Activated effector memory CD4-positive, alpha-beta T cell treated with Interleukin-2 at 50 U/mL for 16 hours (primary cell): Measurements from ENCODE around the gene SMTN.

Experiments
- DNase-seq: peaks from one replicate; pipeline ENCODE4 v3.0.0-alpha.2; 2020

The SMTN gene

GRCh38 chr22:31133911-31134310 is 52.8 kb downstream of the SMTN start:
- DNase-seq, result no peak

DNA sequence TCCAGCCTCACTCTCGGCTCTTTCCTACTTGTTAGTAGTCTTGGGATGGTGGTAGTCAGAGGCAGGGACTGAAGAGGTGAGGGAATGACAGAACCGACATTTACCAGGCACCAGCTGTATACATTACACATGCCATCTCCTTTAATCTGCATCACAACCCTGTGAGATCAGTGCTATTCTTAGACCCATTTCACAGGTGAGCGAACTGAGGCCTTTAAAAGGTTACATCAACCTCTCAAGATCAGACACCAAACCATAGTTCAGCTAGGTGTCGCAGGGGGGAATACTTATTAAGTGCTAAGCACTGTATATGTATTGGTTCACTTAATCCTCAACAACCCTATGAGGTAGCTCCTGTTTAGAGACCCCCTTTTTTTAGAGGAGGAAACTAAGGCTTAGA is 53.6 kb downstream of the SMTN start:
- DNase-seq, result no peak

- DNase-seq, result no peak
Measured at GRCh38 chr22:31135706-31136105, 54.6 kb downstream of the SMTN start.

GRCh38 chr22:31136155-31136554 is 55.0 kb downstream of the SMTN start:
- DNase-seq, result no peak

DNA sequence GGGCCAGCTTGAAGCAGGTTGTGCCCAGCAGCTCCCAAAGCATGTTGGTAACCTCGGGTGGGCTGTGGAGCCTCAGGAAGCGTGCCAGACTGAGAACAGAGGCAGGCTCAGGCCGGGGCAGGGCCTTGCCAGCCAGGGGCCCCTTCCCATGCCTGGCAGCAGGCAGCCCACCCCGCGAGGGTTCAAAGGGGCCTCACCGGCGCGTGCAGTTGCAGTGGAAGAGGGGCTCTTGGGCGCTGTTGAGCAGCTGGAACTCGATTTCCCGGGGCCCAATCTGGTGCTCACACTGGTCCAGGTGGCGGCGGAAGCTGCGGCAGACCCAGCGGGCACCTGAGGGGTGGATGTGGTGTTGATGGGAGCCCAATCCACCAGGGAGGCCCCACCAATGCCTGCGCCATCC is 55.6 kb downstream of the SMTN start:
- no peak for DNase-seq

DNA sequence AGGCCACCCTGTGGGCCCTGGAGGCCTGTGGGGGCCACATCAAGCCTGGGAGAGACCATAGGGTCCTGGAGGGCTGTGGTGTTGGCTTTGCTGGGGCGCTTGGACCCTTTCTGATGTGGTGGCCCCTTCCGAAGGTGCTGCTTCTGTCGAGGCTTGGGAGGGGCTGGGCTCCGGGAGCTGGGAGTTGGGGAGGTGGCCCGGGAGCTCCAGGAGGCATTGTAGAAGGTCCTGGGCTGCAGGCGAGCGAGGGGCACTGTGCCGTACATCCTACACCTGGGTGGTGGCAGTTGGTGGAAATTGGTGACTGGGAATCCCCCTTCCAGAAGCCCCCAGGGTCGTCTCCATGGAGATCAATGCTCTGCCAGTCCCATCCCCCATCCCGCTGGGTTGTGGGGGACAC is 56.6 kb downstream of the SMTN start:
- DNase-seq, result no peak

DNA sequence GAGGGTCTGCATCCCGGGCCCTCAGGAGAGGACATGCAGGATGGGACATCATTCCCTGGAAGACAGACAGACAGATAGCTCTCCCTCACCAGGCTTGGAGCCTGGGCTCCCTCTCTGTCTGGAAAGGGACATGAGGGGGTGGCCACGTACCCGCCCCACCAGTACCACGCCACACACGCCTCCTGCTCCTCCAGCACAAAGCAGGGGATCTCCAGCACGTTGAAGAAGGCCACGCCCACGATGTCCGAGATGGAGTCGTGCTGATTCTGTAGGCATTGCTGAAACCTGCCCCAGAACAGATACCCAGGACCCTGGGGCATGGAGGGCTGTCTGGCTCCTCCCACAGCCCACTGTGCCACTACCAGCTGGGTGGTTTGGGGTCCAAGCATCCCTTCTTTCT is 57.0 kb downstream of the SMTN start:
- no peak for DNase-seq

- DNase-seq, result no peak
Measured at GRCh38 chr22:31139066-31139465, 57.9 kb downstream of the SMTN start.

- DNase-seq, result no peak
Measured at GRCh38 chr22:31139866-31140716, 59.0 kb downstream of the SMTN start, which contains the start of gene PLA2G3. TSS of gene PLA2G3 (minus strand) at chr22:31140508. CDS start at chr22:31140354, 154 bp downstream.

DNA sequence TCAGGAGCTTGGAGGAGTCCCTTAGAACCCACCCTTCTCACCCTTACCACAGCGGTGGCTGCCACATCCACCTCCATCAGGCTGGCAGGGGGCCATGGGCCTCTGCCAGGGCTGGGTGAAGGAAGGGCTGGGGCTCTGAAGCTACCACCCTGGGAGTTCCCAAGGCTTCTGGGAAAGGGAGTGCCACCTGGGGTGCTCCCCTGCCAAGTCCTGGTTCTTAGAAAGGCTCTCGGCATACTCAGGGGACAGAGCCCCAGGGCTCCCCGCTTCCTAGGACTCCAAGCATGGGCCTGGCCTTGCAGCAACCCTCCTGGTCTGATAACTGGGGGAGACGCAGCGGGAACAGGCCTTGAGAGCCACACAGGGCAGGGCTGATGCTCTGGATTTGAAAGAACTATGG is 59.6 kb downstream of the SMTN start:
- no peak for DNase-seq

DNA sequence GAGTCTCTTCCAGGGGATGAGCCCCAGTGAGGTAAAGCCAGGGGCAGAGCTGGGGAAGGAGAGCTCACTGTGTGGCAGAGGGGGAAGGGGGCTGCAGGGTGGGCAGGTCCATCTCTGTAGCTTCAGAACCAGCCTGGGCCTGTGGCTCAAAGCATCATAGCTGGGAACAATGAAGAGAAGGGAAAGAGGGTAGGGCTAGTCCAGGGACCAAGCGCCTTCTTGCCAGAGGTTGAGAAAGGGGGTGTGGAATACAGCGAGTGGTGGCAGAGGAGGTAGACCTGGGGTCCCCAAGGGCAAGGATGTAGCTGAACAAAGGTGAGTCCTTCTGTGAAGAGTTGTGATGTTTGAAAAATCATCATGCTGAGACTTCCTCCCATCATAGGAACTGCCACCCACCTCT is 60.4 kb downstream of the SMTN start:
- DNase-seq, result no peak

DNA sequence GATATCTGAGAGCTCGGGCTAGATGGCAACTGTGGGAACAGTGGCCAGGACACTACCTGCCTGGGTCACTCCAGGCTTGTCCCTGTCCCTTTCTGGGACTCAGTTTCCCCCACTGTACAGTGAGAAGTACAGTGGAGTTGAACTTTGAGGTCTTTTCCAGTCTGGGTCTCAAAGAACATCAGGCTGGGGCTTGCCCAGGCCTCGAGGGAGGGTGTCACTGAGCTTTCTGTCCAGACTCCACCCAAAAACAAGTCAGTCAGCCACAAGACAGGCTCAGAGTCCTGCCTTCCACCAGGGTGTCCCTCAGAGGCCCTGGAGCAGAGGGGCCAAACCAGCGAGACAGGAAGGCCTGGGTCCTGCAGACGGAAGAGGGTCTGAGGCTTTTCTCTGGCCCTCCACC is 61.2 kb downstream of the SMTN start:
- DNase-seq, result no peak

- DNase-seq, result no peak
Measured at GRCh38 chr22:31143038-31143437, 61.9 kb downstream of the SMTN start.

- DNase-seq, result no peak
Measured at GRCh38 chr22:31143537-31143936, 62.4 kb downstream of the SMTN start.

DNA sequence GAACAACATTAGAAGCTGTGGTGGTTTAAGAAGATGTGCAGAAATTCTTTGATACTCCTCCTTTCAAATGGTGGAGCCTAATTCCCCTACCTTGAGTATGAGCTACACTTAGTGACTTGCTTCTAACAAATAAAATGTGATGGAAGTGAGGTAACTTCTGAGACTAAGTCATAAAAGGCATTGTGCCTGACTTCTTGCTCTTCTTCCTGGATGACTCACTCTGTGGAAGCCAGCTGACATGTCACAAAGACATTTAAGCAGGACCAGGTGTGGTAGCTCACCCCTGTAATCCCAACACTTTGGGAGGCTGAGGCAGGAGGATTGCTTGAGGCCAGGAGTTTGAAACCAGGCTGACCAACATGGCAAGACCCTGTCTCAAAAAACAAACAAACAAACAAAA is 63.1 kb downstream of the SMTN start:
- DNase-seq, result no peak

GRCh38 chr22:31148488-31148887 is 67.4 kb downstream of the SMTN start:
- no peak for DNase-seq

- DNase-seq, result no peak
Measured at GRCh38 chr22:31148953-31149627, 68.0 kb downstream of the SMTN start.

DNA sequence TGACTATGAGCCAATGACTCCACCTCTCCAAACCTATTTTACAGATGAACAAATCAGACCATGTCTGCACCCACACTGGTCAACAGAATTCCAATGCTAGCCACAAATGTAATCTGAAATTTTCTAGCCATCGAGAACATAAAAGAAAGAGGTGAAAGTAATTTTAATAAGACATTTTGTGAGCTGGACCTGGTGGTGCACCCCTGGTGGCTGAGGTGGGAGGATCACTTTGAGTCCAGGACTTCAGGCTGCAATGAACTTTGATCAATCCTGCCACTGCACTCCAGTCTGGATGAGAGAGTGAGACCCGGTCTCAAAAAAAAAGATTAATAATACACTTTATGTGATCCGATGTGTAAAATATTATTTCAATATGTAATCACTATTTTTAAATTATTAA is 69.5 kb downstream of the SMTN start:
- DNase-seq, result no peak

GRCh38 chr22:31151872-31152271 is 70.8 kb downstream of the SMTN start:
- no peak for DNase-seq

GRCh38 chr22:31153357-31153756 is 72.2 kb downstream of the SMTN start:
- no peak for DNase-seq
